ENCODE measurements around the gene GJD4.

Gene GJD4

GRCh38 chr10:35632027-35632426 is 26.9 kb downstream of the GJD4 start:
- DNase-seq = no peak

DNA sequence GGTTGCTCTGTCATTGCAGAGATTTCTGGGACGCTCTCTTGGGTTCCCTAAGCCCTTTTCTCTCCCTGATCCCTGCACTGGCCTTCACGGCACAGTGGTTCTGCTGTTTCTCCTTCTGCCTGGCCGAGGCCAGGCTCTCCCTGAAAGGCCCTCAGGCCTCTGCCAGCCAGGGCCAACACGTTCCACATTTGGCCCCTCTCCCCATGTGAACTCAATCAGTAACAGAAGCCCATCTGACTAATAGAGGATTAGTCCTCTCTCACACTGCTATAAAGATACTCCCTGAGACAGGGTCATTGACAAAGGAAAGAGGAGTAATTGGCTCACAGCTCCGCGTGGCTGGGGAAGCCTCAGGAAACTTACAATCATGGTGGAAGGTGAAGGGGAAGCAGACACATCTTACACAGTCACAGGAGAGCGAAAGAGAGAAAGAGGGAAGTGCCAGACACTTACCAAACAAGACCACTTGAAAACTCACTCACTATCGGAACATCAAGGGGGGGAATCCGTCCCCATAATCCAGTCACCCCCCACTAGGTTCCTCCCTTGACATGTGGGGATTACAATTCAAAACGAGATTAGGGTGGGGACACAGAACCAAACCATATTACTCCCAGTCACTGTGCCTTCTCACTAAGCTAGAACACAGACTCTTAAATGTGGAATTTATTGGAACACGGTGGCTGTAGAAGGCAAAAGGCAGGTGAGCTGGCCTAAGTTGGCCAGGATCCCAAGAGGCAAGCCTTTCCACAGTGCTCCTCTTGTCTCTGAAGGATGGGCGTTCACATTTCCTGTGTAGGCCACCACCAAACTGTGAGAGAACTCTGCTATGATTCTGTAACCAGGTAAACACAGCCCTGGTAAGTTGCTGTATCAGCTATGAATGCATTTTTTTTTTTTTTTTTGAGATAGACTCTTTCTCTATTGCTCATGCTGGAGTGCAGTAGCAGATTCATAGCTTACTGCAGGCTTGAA is 28.2 kb downstream of the GJD4 start:
- DNase-seq = no peak

DNA sequence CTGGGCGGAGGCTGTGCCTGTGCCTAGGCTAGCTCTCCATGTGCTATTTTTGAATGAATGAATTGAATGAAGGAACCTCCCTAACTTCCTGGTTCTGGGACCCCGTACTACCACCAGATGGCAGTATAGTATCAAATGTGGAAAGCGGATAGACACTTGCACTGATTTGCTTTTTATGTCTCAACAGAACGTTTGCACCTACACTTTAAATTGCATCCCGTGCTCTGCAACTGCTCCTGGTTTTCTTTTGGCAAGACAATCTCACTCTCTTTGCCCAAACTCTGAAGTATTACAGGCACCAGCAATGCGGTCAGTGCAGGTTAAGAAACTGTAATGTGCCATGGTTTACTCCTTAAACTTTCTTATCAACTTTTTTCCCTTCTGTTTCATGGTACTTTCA is 30.4 kb downstream of the GJD4 start:
- peak; percentile 76 for DNase-seq

GRCh38 chr10:35636956-35637355 is 31.8 kb downstream of the GJD4 start:
- DNase-seq = no peak

GRCh38 chr10:35637462-35637861 is 32.3 kb downstream of the GJD4 start:
- DNase-seq = no peak

DNA sequence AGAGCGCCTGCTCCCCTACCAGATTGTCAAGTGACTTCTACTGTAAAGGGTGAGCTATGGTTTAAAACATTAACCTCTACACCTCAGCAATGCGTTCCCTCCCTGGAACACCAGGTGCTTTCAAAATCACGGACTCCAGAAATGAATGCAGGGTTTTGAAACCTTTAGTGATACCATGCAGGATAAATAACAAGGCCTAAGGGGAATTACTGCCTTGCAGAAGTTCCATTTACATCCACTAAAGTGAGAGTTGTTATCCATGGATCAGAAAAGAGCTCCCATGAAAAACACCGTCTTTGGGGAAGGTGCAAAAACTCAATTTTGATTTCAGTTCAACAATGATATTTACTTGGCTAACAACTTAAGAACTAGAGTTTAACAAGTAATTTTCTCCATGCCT is 33.0 kb downstream of the GJD4 start:
- no peak for DNase-seq

DNA sequence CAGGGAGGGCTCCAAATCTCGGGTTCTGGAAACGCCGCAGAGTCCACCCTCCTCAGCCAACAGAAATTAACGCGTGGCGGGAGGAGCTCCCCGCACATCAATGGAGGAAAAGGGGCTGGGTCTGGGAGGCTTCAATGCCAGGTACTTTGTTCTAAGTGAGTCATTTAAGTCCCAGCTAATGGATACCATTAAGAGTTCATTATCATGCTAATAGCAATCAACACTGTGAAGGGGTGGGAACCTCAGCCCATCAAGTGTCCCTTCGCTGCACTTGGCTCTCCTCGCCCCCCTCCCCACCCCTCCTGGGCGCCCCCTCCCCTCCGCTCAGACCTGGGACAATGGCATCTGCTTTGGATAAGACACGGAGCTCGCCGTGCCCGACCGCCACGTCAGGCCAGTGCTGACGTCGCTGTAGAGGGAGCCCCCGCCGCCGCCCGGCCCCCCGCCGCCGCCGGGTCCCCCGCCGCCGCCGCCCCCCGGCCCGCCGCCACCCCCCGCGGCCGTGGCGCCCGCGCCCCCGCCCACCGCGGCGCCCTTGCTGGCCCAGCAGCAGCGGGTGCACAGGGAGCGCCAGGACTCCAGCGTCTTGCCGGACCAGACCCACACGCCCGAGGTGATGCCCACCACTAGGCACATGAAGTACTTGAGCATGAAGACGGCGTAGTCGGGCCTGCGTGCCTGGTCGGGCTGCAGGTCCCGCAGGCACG is 34.0 kb downstream of the GJD4 start:
- DNase-seq = no peak

DNA sequence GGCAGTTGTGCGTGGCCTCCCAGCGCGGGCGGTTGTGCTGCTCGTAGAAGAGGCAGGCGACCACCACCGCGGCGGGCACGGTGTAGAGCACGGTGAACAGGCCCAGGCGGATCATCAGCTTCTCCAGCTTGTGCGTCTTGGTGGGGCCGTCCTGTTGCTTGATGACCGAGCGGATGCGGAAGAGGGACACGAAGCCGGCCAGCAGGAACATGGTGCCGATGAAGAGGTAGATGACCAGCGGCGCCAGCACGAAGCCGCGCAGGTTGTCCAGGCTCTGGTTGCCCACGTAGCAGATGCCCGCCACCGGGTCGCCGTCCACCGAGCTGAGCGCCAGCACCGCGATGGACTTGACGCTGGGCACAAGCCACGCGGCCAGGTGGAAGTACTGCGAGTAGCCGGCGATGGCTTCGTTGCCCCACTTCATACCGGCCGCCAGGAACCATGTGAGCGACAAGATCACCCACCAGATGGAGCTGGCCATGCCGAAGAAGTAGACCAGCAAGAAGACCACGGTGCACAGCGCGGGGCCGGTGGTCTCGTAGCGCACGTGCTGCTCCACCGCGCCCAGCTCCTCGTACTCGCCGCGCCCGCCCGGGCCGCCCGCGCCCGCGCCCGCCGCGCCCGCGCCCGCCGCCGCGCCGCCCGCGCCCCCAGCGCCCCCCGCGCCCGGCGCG is 34.7 kb downstream of the GJD4 start:
- no peak for DNase-seq

DNA sequence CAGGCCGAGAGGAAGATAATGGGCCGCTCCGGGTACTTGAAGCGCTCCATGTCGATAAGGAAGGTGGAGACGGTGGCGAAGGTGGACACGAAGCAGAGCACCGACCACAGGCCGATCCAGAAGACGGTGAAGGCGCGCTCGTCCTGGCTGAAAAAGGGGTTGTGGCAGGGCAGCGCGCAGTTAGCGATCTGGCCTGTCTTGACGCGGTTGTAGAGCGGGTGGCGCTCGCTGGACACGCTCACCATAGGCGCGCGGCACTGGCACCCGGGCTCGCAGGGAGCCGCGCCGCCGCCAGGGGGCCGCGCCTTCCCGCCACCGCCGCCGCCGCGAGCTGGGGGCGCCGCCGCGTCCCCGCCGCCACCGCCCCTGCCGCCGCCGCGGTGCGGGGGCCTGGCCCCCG is 35.3 kb downstream of the GJD4 start:
- DNase-seq = peak; percentile 51

DNA sequence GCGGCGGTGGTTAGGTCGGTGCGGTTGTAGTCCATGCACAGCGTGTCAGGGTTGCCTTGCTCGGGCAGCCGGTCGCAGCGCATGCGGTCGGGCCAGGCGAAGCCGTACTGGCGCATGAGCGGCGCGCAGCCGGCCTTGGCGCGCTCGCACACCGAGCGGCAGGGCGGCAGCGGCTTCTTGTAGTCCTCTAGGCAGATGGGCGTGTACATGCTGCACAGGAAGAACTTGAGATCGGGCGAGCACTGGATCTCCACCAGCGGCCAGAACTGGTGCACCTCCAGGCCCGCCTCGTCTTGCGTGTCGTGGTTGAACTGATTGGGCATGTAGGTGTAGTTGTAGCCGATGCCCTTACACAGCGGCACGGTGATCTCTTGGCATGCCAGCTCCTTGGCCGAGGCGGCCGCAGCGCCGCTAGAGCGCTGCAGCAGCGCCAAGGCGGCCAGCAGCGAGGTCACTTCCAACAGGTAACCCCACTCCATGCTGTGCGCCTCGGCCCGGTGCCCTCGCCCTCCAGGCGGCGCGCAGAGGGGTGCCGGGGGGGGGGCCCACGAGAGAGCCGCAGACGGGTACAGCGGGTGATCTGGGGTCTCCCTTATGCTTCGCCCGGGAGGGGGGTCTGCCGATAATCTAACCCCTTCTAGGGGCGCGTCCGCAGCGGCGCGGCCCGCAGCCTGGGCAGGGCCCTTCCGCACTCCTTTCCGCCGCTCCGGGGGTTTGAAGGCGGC is 36.0 kb downstream of the GJD4 start:
- DNase-seq = peak; percentile 70

DNA sequence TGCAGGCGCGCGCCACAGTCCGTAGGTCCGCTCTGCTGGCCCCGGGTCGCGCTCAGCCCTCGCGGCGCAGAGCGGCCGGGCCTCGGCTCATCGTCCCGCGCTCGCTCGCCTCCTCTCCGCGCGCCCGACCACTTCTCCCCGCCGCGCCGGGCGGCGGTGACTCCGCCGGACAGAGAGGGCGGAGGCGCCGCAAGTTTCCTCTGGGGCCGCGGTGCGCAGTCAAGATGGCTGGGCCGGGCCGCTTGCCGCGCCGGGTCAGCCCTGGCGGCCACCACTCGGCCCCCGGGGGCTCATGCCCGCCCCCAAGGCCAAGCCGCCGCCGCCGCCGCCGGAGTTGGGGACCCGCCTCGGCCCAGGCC is 36.5 kb downstream of the GJD4 start:
- no peak for DNase-seq

DNA sequence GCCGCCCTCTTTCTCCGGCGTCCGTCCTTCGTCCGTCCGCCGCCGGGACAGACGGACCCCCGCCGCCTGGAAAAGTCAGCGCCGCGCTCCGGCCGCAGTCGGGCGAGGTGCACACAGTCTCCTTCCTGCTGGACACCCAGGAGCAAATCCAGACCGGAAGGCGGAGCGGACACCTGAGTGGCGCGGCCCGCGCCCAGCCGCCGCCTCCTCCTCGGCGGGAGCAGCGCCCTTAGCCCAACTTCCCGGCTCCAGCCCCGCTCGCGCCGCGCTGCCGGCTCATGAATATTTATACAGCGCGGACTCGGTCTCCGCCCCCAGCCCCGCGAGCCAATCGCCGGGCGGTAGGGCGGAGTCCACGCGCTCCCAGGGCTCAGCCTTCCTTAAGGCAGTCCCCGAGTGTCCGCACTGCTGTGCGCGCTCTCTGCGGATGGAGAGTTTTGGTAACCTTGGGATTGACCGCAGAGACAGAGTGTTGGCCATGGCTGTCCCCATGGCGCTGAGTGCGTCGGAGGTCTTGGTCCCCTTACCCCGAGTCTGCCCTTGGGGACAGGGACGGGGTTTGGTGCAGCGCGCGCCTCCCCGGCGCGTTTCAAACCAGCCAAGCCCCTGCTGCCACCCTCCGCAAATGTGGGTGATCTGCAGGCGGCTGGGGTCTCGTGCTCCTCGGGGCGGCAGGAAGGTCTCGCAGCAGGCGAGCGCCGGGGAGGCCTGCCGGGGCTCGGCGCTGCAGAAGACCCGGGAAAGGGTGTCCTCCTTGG is 37.1 kb downstream of the GJD4 start, which contains the start of gene FZD8:
Gene FZD8, minus strand, starts transcription at position 262 of the 758 bp plus-strand sequence. CDS start 867 bp downstream, outside the sequence.
- DNase-seq = peak; percentile 73

- DNase-seq = no peak
Measured at GRCh38 chr10:35642793-35643114, 37.6 kb downstream of the GJD4 start.

DNA sequence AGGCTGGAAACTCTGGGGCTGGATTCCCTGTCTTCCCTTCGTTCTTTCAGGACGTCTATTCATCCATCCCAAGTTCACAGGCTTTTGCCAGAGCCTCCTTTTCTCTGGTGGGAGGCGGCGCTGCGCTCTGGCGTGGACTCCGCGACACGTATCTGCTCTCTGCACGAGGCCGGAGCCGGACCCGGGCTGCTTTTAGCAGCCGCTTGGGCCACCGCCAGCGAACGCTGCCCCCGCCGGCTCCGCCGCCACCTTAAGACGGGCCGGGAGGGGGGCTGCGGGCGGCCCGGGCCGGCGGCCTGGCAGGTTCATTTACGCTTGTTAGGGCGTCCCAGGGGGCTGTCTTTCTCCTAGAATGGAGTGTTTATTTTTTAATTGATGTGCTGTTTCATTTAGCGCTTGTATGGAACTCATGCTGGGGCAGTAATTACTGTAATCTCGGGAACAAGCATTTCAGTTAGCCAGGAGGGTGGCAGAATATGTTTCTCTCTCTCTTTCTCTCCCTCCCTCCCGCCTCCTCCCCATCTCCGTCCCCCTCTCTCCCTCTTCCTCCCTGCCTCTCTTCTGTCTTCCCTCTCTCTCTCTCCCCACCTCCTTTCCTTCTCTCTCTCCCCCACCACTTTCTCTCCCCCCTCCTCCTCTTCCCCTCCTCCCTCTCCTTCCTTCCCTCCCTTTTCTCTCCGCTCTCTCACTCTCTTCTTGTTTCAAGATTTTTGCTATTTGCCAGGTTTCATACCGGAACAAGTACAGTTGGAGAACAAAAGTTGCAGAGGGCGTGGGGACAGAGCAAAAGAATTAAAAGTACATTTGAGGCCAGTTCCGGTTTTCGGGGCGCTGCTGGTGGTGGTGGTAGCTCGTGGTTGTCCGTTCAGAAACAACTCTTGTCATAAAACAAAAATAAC is 38.3 kb downstream of the GJD4 start:
- DNase-seq = no peak

GRCh38 chr10:35644050-35644950 is 39.2 kb downstream of the GJD4 start:
- no peak for DNase-seq

GRCh38 chr10:35650894-35651293 is 45.8 kb downstream of the GJD4 start:
- no peak for DNase-seq

DNA sequence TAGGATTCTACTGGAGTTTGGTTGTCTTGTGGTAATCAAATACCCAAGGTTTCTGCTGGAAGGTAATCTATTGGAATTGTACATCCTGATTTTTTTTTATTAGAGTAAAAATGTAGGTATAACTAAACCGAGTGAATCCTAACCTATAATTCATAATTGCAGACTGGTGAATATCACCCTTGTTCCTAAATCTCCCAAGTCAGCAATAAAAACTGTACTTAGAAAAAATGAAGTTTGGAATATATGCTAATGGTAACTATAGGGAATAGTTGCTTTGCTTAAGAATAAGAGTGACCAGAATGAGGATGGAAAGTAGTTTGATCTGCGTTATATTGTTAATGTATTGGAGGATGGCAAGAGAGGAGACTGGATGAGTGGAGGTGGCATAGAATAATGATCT is 47.7 kb downstream of the GJD4 start:
- DNase-seq = no peak

- no peak for DNase-seq
Measured at GRCh38 chr10:35657621-35658020, 52.5 kb downstream of the GJD4 start.
